HEK293 (cell line): ENCODE results near the gene COL8A1.

Experiments used
- OVOL3 ChIP-seq: fragments of 450-650 bp; formaldehyde crosslinking; IDR thresholded peaks from 2 replicates; pipeline ENCODE4 v1.5.1; 2016; ENCODE audit warnings: missing biosample characterization, missing genetic modification characterization
- ZNF423 ChIP-seq: fragments of 450-650 bp; formaldehyde crosslinking; IDR thresholded peaks from 2 replicates; pipeline ENCODE4 v1.5.1; 2016; ENCODE audit warnings: missing biosample characterization, missing genetic modification characterization
- TF ChIP-seq, protein P1 (sequence below): fragments of 450-650 bp; formaldehyde crosslinking; IDR thresholded peaks from 2 replicates; pipeline ENCODE4 v1.5.1; 2016; ENCODE audit warnings: missing biosample characterization, missing genetic modification characterization

DNA sequence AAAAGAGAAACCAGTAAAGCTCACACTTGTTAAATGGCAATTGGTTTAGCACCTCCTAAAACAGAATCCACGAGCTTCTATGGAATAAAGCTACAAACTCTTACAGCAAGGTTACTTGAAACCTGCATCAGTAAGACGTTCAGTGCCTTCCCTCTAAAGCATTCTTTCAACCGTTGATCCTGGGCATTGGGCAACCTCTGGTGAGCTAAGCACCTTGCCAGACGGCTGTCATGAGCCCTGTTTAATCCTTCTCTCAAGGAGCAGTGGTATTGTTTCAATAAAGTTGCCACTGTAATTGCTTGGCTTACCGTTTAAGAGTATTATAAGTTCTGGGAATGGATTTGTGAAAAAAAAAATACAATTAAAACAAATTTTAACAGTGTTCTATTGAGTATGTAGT is 75.0 kb downstream of the COL8A1 start:
- no peak for TF ChIP-seq OVOL3 (tag by site-specific recombination)
- TF ChIP-seq, protein P1, sequence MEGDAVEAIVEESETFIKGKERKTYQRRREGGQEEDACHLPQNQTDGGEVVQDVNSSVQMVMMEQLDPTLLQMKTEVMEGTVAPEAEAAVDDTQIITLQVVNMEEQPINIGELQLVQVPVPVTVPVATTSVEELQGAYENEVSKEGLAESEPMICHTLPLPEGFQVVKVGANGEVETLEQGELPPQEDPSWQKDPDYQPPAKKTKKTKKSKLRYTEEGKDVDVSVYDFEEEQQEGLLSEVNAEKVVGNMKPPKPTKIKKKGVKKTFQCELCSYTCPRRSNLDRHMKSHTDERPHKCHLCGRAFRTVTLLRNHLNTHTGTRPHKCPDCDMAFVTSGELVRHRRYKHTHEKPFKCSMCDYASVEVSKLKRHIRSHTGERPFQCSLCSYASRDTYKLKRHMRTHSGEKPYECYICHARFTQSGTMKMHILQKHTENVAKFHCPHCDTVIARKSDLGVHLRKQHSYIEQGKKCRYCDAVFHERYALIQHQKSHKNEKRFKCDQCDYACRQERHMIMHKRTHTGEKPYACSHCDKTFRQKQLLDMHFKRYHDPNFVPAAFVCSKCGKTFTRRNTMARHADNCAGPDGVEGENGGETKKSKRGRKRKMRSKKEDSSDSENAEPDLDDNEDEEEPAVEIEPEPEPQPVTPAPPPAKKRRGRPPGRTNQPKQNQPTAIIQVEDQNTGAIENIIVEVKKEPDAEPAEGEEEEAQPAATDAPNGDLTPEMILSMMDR (tag by site-specific recombination), result no peak
- no peak for TF ChIP-seq ZNF423 (tag by site-specific recombination)
